D341Med (cell line): ENCODE measurements around the gene GPSM1.

Experiments used
- DNase-seq: peaks from one replicate; pipeline ENCODE4 v3.0.0; 2012; ENCODE audit warnings: low spot score

GPSM1 gene

GRCh38 chr9:136377341-136378169, 50.2 kb downstream of the GPSM1 start:
- no peak for DNase-seq

- no peak for DNase-seq
Observed at GRCh38 chr9:136378170-136379002, 51.0 kb downstream of the GPSM1 start.

- DNase-seq = no peak
Observed at GRCh38 chr9:136379003-136379287, 51.6 kb downstream of the GPSM1 start.

- no peak for DNase-seq
Observed at GRCh38 chr9:136379401-136379800, 52.1 kb downstream of the GPSM1 start.

- no peak for DNase-seq
Observed at GRCh38 chr9:136379891-136380290, 52.6 kb downstream of the GPSM1 start.

GRCh38 chr9:136380381-136380780, 53.0 kb downstream of the GPSM1 start:
- no peak for DNase-seq

GRCh38 chr9:136381311-136381710, 54.0 kb downstream of the GPSM1 start:
- DNase-seq = no peak

GRCh38 chr9:136381966-136382513, 54.7 kb downstream of the GPSM1 start:
- DNase-seq = no peak

GRCh38 chr9:136383436-136383835, 56.1 kb downstream of the GPSM1 start:
- no peak for DNase-seq

GRCh38 chr9:136385015-136385414, 57.7 kb downstream of the GPSM1 start:
- no peak for DNase-seq

GRCh38 chr9:136386018-136386417, 58.7 kb downstream of the GPSM1 start:
- no peak for DNase-seq

- no peak for DNase-seq
Observed at GRCh38 chr9:136387217-136387616, 59.9 kb downstream of the GPSM1 start.

GRCh38 chr9:136389396-136389795, 62.1 kb downstream of the GPSM1 start:
- DNase-seq = no peak

- no peak for DNase-seq
Observed at GRCh38 chr9:136391737-136392537, 64.6 kb downstream of the GPSM1 start.

- no peak for DNase-seq
Observed at GRCh38 chr9:136392538-136393449, 65.5 kb downstream of the GPSM1 start.

GRCh38 chr9:136393531-136393930, 66.2 kb downstream of the GPSM1 start:
- no peak for DNase-seq

- DNase-seq = no peak
Observed at GRCh38 chr9:136394312-136395019, 67.1 kb downstream of the GPSM1 start.

GRCh38 chr9:136395020-136395340, 67.6 kb downstream of the GPSM1 start:
- no peak for DNase-seq

- DNase-seq = no peak
Observed at GRCh38 chr9:136395345-136396218, 68.2 kb downstream of the GPSM1 start.

GRCh38 chr9:136396219-136396515, 68.8 kb downstream of the GPSM1 start:
- no peak for DNase-seq
